CD4-positive, alpha-beta T cell treated with Interleukin-4 for 1 hour (primary cell): ENCODE measurements around the gene NELL1.
"Not testable (repeated sequence)": the region's sequence is repeated elsewhere in the genome, so short reads cannot be mapped to it uniquely, and the experiment has no call there.

Experiments
- DNase-seq, 2 donors: peaks; one replicate each; pipeline ENCODE4 v3.0.0-alpha.2; 2020 to 2022

Gene NELL1

DNA sequence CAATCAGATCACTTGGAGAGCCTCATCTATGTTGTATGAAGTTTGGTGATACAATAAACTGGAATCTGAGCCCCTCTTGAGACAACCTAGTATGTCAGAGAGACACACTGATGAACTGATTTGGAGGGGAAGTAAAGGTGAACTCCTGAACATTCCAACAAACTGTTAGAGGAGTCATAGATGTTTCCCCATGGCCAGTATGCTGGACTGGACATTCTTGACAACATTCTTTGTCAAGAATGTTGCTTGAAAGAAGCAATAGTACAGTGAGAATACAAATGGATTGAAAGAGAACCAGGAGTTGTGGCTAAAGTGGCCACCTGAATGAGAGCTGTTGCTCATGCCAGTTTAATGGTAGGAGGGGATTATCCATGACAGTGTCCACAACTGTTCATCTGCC is 588.1 kb downstream of the NELL1 start:
- no peak for DNase-seq

DNA sequence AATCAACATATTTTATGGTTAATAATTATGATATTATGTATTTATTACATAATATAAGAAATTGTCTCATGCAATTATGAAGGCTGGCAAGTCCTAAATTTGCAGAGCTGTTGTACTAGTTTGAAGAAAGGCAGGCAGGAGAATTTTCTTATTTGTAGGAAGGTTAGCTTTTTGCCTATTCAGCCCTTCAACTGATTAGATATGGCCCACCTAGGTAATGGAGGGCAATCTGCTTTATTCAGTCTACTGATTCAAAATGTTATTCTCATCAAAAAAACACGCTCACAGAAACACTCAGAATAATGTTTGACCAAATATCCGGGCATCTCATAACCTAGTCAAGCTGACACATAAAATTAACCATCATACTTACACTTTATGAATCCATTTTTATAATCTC is 589.0 kb downstream of the NELL1 start:
- no peak for DNase-seq

DNA sequence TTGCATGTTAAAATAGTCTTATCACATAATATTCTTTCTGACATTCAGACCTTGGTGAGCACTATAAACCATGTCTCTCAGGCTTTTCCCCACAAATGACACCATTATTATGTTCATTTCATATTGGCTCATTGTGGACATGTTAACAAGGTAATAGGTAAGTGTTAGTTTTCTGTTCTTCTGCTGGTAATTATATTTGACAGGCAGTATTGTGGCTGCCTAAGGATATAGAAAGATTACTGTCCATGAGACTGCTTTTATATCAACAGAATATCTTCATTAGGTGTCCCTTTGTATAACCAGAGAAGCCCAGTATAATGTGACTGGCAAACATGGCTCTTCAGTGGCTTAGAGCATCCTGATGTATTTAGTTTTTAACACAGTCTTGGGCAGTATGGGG is 590.7 kb downstream of the NELL1 start:
- no peak for DNase-seq

DNA sequence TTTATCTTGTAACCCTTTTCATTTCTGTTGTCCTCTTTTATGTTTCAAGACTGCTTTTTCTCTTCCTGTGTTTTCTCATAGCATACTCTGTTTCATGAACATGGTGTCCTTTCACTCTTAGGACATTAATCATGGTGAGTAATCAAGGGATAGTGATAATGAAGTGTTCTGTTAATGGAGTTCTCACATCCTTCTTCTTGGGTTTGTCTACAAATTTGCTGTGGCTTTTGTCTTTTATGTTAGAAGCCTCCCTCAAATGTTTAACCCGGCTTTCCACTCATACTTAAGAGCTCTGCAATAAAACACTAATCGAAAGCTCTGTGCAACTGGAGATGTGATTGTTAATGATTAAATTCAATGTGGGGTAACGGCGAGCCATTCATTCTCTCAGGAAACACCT is 593.6 kb downstream of the NELL1 start:
- no peak for DNase-seq

DNA sequence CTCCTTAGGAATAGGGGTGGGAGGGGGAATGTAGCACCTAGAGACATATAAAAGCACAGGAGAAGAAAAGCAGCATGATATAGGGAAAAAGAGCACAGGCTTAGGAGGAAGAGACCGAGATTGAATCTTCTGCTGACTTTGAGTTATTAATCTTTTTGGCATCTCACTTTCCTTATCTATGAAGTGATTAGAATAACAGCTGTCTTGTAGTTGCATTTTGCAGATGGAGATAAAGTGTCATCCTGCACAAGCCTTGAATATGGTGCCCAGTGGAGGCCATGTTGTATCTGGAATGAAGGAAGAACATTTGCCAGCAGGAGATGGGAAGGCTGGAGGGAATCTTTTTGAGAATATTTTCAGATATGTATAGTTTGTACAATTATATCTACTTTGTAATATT is 594.7 kb downstream of the NELL1 start:
- no peak for DNase-seq

DNA sequence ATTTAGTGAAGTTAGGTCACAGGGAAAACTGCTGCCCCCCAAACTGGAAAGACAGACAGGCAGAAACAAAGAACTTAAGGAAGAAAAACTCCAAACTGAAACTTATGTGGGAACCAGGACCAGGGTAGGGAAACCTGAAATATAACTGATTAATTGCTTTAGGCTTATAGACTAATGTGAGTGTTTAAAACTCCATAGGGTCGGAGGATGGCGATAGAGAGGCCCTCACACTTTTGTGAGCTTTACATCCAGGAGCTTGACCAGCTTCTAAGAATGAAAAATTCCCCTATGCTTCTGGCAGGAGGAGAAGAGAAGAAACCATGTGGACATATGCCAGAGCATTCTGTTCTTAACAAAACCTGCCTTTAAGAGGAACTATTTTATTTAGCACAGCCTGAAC is 598.6 kb downstream of the NELL1 start:
- no peak for DNase-seq

DNA sequence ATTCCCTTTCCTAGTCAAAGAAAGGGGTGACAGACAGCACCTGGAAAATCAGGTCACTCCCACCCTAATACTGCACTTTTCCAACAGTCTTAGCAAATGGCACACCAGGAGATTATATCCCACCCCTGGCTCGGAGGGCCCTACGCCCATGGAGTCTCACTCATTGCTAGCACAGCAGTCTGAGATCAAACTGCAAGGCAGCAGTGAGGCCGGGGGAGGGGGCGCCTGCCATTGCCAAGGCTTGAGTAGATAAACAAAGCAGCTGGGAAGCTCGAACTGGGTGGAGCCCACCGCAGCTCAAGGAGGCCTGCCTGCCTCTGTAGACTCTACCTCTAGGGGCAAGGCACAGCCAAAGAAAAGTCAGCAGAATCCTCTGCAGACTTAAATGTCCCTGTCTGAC is 602.8 kb downstream of the NELL1 start:
- DNase-seq, result not testable (repeated sequence)

DNA sequence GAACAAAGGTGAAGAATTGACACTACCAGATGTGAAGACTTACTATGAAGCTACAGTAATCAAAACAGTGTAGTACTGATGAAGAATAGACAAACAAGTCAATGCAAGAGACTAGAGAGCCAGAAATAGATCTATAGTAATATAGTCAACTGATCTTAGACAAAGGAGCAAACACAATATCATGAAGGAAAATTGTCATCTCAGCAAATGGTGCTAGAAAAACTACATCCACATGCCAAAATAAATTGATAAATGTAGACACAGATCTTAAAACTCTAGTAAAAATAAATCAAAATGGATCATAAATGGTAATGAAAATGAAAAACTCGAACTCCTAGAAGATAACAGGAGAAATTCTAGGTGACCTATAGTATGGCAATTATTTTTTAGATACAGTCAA is 609.5 kb downstream of the NELL1 start:
- DNase-seq, result no peak

DNA sequence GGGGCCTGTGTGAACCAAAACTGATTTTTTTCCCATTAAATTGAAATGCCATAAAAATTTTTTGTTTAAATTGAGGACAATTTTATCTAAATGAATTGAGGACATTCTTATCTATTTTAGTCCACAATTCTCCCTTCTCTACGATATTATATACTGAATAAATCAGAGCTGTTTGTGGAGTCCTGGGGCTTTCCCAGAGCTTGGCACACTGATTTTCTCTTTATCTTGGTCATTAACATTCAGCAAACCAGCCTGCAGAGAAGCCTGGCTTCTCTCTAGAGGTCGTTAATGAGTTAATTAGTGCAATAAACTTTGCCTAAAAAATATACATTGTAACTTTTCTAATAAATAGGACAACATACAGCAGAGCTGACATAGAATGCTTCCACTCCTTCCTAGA is 615.7 kb downstream of the NELL1 start:
- no peak for DNase-seq

DNA sequence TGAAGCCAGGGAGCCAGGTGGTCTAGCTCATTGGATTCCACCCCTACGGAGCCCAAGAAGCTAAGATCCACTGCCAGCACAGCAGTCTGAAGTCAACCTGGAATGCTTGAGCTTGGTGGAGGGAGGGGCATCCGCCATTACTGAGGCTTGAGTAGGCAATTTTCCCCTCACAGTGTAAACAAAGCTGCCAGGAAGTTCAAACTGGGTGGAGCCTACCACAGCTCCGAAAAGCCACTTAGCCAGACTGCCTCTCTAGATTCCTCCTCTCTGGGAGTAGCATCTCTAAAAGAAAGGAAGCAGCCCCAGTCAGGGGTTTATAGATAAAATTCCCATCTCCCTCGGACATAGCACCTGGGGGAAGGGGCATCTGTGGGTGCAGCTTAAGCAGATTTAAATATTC is 620.3 kb downstream of the NELL1 start:
- DNase-seq, result no peak

DNA sequence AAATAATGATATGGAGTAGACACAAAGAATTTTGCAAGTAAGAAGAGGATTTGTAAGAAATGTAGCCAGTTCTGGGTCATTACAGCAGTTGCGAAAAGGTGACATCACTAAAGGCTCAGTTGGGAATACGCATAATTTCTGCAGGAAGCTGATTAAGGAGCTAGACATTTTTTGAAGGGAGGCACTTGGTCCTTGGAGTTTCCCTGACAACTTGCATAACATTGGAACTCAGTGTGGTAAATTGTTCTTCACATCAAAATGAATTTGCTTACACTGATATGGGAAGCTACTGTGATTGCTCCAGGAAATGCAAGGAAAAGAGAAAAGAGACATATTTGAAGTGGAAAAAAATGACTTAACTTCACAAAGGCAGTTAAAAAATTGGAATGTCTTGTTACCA is 626.1 kb downstream of the NELL1 start:
- no peak for DNase-seq

DNA sequence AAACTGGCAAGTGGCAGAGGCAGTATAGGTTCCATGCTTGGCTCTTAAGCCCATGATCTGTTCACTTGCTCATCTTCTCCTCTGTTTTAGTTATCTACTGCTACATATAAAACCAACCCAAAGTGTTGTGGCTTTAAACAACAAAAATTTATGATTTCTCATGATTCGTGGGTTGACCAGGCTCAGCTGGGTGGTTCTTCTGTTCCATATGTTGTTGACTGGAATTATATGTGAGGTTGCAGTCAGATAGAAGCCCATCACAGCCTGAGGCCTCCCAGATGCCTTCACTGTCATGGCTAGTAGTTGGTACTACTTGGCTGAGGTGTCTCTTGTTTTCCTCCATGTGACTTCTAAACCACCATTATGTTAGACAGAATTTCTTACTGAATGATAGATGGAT is 632.6 kb downstream of the NELL1 start:
- DNase-seq, result no peak

DNA sequence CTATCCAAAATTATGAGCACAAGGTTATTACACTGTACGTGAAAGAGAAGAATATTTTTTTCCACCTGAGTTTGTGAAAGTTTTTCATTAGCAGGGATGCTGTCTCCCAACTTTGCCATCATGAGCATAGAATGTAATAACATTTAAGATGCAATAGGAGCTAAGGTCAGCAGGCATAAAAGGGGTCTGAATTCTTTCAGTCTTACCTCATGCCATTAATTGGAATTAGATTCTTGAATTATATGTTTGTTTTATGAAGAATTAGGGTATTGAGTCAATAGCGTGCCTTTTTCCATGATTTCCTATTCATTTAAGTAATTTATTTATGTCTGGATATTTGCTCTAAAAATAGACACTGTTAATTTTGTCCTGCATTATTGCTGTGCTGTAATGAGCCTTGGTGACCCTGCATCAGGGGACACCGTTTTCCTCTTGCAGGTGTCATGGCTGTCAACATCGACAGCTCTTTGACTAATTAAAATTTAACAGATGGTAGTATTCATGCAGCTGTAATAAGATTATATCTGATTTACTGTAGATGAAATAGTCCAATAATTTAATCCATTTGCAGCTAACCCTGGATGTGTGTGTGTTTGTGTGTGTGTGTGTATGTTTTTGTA is 637.5 kb downstream of the NELL1 start:
- DNase-seq, result no peak

DNA sequence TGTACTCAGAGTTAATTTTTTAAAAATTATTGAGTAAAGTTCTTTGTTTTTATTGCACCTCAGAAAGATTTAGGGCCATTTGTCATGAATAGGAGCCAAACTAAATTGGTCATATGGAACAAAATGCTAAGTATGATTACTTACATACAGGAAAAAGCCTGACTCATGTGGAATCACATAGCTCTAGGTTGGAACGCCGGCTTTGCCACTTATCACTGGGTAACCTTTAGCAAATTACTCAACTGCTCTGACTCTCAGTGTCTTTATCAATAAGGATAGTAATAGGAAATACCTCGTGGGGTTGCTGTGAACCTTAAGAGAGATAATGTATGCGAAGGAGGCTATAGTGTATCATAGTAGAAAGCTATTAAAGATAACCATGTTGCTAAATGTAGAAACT is 638.5 kb downstream of the NELL1 start:
- no peak for DNase-seq

DNA sequence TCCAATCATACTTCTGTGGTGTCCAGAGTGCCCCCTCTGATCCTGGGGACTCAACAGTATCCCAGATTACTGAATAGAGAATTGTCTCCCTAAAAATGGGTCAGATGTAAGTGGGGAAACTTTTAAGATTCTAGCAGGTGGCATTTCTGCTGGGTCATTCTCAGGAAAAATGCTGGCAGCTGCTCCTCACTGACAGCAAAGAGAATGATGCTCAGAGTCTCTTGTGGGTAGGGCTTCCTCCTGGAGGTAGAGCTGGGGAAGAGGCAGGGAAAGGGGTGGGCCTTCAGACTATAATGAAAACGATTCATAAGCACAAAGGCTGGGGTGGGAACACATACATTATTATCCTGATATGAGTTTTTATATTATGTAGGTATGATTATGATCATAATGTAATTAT is 647.2 kb downstream of the NELL1 start:
- DNase-seq, result no peak

DNA sequence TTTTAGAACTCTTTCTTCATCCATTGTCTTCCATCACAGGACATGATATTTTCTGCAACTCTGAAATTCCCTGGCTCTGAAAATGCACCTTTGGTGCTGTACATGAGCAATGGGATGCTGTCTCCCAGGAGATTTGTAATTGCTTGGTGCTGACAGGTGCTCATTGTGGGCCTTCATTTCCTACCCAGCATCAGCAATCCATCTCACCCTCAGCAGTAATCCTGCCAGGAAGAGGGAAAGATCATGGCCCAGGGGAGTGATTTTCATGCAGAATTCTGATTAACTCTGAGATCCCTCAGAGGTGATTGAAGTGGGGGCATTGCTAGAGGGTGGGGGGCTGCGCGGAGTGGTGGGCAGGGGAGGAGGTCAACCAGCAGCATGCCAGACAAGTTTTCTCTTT is 651.7 kb downstream of the NELL1 start:
- DNase-seq, result no peak

DNA sequence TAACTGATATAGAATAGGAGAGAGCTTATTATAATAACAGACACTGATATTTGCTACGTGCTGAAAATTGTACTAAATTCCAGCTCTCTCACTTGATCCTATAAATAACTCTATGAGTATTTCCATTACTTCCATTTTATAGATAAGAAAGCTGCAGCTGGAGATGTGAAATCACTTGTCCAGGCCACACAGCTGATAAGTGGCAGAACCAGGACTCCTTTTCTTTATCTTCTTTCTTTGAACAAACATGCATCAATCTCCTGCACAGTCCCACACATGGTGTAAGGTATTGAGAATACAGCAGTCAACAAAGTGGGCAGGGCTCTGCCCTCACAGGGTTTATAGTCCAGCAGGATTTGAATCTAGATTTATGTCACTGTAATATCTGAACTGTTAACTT is 652.1 kb downstream of the NELL1 start:
- no peak for DNase-seq

DNA sequence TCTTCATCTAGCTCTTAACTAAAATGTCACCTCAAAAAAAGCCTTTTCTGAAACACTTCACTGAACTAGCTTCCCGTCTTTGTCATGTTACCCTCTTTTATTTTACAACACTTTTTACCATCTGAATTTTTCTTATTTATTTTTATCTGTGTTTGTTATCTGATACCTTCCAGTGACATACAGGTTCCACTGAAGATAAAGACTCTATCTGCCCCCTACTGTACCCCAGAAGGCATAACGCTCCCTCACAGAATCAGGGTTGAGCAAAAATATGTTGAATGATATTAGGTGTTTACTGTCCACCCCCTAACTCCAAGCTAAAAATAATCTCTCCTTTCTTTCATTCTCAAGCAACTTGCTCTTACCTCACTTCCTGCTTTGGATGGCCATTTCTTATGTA is 654.2 kb downstream of the NELL1 start:
- no peak for DNase-seq

DNA sequence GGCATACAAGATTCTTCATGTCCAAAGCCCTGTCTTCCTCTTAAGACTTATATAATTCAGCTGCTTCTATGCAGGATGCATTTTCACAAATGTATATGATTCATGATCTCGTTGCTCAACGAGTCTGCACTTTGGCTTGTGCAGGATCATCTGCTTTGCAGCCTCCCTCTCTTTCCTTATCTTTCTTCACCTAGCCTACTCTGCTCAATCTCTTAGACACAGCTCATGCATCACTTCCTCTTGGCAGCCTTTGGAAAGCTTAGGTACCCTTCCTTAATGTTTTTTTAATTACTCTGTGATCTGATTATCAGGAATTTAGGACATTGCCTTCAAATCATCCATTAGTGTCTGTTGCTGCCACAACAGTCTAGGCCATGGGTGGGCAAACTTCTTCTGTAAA is 673.8 kb downstream of the NELL1 start:
- no peak for DNase-seq

DNA sequence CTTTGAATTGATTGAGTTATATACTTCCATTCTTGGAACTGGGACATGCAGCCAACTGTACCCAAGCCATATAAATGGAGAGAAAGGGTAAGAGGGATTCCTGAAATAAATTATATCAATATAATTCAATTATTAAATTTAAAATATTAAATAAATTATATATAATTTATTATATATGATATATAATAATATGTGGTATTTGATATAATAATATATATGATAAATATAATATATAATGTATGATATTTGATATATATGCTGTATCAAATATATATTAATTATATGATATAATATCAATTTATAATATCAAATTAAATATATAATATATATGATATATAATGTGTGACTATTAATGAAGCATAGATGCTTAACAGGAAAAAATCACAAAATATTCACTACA is 677.0 kb downstream of the NELL1 start:
- DNase-seq, result no peak

DNA sequence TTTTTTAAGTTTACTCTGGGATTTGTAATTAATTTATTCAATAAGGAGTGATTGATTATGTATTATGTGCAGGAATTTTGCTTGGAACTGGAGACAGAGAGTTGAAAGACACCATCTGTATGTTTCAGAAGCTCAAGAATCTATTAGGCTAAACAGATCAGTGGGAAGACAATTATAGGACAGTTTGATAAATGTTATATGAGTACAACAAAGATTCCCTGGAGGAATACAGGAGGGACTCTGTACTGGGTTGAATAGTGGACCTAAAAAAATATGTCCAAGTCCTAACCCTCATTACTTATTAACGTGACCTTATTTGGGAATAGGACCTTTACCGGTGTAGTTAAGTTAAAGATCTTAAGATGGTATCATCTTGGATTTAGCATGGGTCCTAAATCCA is 681.2 kb downstream of the NELL1 start:
- DNase-seq, result no peak

DNA sequence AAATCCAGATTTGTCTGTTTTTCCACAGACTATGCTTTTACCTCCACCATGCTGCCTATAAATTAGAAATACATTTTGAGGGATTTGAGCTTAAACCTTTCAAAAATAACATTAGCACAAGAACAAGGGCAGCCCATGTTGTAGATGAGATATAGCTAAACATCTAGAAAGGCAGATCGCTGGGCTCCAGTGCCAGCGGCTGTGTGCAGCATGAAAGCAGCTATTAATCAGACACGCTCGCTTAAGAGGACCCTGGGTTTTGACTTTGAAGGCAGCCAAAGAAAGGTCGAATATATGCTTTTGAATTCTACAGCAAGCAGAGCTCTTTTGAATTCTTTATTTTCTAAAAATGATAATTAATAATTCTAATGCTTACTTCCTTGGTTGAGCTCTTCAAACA is 684.0 kb downstream of the NELL1 start:
- no peak for DNase-seq

DNA sequence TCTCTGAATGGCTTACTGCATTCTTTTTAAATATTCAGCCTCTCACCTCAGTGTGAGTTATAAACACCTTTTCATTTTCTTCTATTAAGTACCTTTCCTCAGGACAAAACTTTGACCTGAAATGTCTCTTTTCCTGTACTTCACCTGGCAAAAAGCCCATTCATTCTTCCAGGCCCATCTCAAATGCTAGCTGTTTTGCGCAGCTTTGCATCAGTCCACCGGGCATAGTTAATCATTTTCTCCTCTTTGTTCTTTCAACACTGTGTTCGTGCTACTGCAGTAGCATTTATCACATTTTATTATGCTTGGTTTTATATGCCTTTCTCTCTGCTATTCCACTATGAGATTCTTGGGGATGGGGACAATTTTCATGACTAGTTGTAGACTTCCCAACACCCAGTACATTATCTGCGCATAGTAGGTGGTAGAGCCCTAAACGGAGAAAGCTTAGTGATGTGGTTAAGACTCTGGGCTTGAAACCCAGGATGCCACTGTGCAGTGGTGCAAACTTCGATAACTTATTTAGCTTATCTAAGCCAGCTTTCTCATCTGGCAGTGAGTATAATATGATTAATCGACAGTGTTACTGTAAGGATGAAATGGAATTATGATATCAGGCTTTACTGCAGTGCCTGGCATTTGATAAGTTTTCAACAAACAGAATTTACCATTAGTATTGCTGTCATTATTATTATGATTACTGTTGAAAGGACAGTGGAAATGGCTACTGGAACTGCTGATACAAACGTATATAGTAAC is 695.7 kb downstream of the NELL1 start:
- DNase-seq, result no peak

DNA sequence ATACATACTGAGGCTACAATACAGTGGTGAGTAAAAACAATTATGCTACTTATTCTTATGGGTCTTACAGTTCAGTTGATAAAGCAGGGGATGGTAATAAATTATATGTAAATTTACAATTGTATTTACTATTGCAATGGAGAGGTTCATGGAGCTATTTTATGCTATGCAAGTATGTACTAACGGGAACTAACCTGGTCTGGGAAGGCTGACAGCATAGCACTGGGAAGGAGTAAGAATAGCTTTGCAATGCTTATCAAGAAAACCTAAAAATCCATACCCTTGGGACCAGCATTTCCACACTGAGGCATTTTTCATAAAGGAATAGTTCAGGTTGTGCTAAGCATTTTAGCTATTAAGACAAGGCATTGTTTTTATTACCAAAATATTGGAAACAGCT is 700.6 kb downstream of the NELL1 start:
- DNase-seq, result no peak

DNA sequence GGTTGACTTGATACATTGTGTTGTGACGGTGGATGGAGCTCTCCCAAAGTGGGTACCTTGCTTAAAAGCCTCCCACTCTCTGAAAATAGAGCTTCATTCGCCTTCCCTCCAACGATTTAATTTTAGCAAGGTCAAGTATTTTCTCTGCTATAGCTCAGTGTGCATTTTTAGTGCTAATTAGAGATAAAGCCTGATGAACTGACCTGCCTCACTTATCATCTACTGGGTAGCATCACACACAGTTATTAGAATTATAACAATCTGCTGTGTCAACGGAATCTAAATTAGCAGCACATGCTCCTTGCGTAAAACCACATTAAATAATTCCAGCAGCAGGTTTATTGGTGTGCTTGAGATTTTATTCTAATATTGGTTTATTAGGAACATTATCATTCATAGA is 701.7 kb downstream of the NELL1 start:
- no peak for DNase-seq
